Measurements from ENCODE around the gene MRPS25.
A peak's percentile ranks its signal among the peaks of the same experiment; 100 is the strongest.

MRPS25 gene

DNA sequence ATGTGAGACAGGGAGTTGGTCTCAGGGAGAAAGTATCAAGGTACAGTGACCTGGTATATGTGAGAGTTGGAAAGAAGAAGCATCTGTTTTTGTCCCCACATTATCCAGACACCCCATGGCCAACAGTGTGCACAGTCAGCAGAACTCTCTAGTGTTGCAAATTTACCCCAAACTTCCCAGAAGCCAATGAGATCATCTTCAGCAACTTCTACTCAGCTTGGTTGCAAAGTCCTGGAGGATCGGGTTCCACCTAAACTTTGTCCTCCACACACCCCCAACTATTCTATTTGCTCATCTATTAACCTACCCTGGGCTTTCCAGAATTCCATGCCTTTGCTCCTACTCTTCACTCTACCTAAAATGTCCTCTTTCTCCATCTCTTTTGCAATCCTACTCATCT is 18.1 kb upstream of the MRPS25 start:
- no peak for DNase-seq (ENCODE audit: low read depth in 2 of 2, low spot score in 1 of 2)

DNA sequence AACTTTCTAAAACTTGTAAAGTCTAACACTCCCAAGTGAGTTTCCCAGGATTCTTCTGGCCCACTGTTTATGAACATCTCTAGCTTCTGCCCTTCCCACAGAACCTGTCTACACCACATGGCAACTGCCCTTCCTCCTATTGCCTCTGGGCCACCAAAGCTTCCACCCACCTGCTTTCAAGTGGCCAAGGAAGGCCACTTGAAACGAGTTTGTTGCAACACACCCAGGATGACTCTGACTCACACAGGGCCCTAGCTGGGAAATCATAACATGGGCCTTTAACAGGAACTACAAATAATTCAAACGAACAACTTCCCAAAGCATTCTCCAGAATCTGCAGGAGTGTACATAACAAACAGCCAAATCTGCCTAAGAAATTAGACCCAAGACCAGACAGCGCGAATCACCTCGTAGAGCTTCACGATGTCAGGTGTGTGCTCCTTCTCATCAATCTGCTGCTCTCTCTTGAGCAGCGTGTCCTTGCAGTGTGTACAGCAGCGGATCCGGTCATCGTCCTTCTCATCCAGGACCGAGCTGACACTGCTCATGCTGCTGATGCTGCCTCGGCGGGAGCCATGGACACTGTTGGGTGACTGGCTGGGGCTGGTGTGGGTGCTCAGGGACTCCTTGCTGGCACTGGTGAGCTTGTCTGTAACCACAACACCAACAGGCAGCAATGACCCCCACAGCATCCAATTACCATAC is 17.0 kb upstream of the MRPS25 start:
- no peak for DNase-seq (ENCODE audit: low read depth in 2 of 2, low spot score in 1 of 2)

GRCh38 chr3:15079091-15079490 is 14.0 kb upstream of the MRPS25 start:
- no peak for DNase-seq (ENCODE audit: low read depth in 2 of 2, low spot score in 1 of 2)

GRCh38 chr3:15074500-15074899 is 9.4 kb upstream of the MRPS25 start:
- DNase-seq (ENCODE audit: low read depth in 2 of 2, low spot score in 1 of 2) = no peak

DNA sequence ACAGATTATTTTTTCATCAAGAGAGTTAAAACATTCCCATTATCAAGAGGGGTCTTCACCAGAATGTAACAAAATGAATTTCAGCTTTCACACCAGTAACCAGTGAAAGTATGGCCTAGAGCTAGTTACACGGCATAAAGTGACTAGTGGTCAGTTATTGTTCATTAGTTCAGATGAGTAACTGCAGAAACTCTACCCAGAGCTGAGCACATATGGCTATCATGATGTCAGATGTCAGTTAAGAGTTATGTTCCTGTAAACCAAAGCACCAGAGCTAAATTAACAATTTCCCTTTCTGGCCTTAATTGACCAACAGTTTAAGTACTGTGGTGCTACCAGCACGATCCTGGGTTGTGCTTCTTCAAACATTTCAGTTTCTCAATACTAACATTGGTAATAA is 6.6 kb upstream of the MRPS25 start:
- DNase-seq (ENCODE audit: low read depth in 2 of 2, low spot score in 1 of 2) = no peak

GRCh38 chr3:15069441-15069840 is 4.3 kb upstream of the MRPS25 start:
- DNase-seq (ENCODE audit: low read depth in 2 of 2, low spot score in 1 of 2) = no peak

DNA sequence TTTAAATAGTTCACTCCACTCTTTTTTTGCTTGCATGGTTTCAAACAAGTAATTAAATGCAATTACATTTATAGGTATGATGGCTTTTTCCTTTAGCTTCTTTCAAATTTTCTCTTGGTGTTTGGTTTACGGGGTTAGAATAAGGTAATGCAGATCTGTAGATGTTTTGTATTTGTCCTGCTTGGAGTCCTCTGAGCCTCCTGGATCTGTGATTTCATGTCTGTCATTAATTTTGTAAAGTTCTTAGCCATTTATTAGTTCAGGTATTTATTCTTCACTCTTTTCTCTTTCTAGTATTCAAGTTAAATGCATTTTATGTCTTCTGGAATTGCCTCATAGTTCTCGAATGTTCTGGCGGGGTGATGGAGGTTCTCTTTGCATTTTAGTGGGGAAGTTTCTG is 1.4 kb upstream of the MRPS25 start:
- no peak for DNase-seq (ENCODE audit: low read depth in 2 of 2, low spot score in 1 of 2)

DNA sequence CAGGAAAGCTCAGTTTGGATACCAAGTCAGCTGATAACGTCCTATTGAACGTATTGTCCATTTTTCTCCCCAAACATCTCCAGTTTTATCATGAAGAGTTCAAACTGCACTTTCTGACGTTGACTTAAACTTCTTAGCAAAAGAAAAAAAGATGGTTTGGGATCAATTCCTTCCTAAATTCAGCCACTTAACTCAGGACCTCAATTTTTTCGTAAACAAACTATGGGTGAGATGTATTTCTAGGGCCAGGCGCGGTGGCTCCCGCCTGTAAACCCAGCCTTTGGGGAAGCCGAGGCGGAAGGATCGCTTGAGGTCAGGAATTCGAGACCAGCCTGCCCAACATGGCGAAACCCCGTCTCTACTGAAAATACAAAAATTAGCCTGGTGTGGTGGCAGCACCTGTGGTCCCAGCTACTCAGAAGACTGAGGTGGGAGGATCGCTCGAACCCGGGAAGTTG is 464 bp upstream of the MRPS25 start:
- DNase-seq (ENCODE audit: low read depth in 2 of 2, low spot score in 1 of 2) = no peak

DNA sequence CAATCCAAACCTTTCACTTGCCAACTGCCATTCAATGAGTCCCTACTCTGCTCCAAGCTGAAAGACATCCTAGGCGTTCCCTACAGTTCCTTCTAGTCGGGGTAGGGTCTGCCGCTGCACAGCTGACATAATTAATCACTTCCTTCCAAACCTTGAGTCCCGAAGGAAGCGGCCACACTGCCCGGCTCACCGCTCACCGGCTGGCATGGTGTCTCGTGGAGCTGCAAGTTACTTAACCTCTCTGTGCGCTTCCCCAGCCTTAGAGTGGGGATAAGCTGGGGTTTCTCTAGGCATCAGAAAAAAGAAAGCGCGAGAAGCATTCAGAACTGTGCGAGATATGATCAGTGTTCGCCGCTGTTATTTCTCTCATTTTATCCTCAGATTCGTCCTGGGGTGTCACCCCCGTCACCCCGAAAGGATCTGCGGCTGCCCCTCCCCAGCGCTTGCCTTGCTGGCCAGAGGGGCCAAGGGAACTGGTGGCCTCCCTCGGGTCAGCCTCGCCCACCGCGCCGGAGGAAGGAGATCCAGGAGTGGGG is 748 bp downstream of the MRPS25 start:
- DNase-seq (ENCODE audit: low read depth in 2 of 2, low spot score in 1 of 2) = no peak

- DNase-seq (ENCODE audit: low read depth in 2 of 2, low spot score in 1 of 2) = no peak
These were observed 1.3 kb downstream of the MRPS25 start for GRCh38 chr3:15063656-15064286.

GRCh38 chr3:15063238-15063637 is 1.9 kb downstream of the MRPS25 start:
- DNase-seq (ENCODE audit: low read depth in 2 of 2, low spot score in 1 of 2) = no peak

GRCh38 chr3:15060029-15060428 is 5.1 kb downstream of the MRPS25 start:
- no peak for DNase-seq (ENCODE audit: low read depth in 2 of 2, low spot score in 1 of 2)

DNA sequence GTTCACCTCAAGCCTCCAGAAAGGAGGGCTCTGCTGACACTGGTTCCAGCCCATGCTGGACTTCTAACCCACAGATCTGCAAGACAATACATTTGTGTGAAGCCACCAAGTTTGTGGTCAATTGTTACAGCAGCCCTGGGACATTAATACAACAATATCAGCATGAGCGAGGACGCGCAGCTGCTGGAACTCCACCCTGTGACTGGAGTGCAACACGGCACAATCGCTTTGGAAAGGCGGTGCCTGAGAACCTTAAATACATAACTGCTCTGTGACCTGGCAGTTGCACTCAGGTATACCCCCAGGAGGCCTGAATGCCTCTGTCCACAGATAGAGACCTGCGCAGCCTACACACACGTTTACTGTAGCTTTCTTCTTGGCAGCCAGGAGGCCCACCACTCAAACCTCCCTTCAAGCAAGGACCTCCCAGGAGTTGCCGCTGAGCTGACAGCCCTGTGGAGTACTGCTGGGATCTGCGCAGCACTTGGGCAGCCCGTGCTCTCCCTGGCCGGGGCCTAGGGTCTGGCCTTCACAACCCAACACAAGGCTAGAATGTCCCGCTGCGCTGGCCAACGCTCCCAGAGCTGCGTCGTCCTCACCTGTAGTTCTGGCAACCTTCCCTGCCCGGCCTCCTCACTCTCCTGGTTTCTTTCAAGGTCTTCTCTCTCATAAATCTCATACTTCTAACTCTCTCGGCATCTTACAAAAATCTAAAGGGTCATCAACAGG is 8.3 kb downstream of the MRPS25 start:
- DNase-seq (ENCODE audit: low read depth in 2 of 2, low spot score in 1 of 2) = no peak

DNA sequence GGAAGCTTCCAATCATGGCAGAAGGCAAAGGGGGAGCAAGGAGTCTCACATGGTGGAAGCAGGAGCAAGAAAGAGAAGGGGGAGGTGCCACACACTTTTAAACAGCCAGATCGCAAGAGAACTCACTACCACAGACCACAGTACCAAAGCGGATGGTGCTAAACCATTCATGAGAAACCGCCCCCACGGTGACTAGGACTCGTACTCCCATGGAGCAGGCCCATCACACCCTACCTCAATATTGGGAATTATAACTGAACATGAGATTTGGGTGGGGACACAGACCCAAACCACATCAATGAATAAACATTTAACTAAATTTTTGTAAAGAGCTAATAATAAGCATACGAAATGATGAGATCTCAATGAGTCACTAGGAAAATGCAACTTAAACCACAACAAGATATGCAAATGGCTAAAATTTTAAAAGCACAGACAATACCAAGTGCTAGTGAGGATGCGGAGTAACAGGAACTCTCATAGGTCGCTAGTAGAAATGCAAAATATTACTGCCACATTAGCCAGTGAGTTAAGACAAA is 10.0 kb downstream of the MRPS25 start:
- peak in 1 of 2 donors; percentile 47 for DNase-seq (ENCODE audit: low read depth in 2 of 2, low spot score in 1 of 2)

DNA sequence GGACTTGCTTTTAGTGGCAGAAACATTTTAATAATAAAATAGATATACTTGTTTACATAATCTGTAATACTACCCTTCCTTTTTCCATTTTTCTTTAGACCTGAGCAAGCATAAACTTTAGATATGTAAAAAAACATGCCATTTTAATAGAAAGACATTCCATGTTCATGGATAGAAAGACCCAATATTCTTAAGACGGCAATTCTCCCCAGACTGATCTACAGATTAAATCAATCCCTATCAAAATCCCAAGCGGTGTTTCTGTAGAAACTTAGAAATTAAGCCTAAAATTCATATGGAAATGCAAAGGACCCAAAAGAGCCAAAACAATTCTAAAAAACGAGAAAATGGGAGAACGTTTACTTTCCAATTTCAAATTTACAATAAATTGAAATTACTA is 11.6 kb downstream of the MRPS25 start:
- DNase-seq (ENCODE audit: low read depth in 2 of 2, low spot score in 1 of 2) = no peak

DNA sequence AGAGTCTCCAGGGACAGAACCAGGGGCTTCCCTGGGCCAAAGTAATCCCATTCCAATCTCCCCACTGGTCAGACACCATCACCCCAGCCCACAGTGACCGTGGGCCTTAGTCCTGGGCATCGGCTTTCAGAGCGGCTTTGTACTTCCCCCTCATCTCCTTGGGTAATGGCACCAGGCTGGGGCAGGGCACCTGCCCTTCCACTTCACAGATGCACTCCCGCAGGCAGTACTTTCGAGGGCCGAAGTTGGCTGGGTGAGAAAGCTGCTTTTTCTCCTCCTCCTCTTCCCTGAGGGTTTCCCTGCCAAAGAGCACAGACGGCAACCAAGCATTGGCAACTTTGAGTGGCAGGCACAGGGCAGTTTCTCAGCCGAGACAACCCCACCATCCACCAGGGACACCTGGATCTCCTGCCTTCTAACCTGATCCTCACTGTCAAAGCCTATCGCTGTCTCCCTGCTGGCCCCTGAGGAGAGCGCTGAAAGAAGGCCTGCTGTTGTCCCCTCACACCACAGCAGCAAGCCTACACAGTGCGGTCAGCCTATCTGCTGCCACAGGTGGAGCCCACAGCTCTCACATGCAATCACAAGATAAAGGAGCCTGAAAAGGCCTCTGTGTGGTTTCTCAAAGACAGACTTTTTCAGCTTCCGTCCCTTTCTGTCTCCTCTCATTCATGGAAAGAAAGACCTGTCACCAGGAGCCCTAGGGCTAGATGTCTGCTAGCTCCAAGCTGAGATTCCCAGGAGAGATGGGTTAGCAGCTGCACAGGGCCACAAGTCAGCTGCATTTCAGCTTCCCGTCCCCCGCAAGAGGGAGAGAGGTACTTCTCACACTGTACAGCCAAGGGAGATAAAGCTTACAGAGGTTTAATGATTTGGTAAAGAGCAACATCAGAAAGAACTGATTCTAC is 12.5 kb downstream of the MRPS25 start:
- no peak for DNase-seq (ENCODE audit: low read depth in 2 of 2, low spot score in 1 of 2)

GRCh38 chr3:15051531-15051930 is 13.6 kb downstream of the MRPS25 start:
- DNase-seq (ENCODE audit: low read depth in 2 of 2, low spot score in 1 of 2) = no peak

DNA sequence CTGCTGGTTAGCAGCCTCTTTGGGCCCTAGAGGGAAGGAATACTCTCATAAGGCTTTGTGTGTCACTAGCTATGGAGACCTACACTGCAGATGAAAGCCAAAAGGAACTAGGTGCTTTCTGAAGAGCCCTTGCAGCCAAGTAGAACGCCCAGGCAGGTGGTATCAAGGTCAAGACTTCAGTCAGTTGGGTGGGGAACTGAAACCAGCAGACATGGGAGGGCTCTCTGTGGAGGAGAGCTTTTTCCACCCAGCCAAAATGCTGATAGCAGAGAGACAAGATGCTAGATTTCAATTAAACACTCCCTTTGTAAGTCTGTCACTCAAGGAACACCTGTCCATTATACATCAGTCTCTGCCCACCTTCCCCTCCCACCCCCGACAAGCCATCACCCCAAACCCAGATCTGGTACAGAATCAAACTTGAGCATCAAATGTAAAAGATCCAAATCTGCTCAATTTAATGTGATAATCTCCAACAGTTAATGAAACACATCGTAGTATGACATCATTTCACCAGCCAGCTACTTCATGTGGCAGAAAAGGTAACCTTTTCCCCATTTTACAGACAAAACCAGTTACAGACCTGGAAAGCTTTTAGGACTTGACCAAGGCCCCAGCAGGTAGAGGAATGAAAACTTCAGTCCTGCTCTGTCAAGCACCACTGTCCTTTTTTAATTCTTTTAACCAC is 14.6 kb downstream of the MRPS25 start:
- no peak for DNase-seq (ENCODE audit: low read depth in 2 of 2, low spot score in 1 of 2)

- DNase-seq (ENCODE audit: low read depth in 2 of 2, low spot score in 1 of 2) = no peak
These were observed 15.5 kb downstream of the MRPS25 start for GRCh38 chr3:15049584-15049983.

- DNase-seq (ENCODE audit: low read depth in 2 of 2, low spot score in 1 of 2) = no peak
These were observed 19.4 kb downstream of the MRPS25 start for GRCh38 chr3:15045667-15046066.

Measured in stimulated activated CD8-positive, alpha-beta memory T cell treated with anti-CD3 and anti-CD28 coated beads, Interleukin-4, amount 100 ng/mL, for 4 hours (primary cell).